OCI-LY1 (cell line): ENCODE measurements around the gene SLC25A33.

Experiments used
- EZH2 ChIP-seq: fragments of 200-600 bp; sonication (generic), shearing (Covaris generic); IDR thresholded peaks from 2 replicates; pipeline ENCODE4 v1.8.0; 2017; ENCODE audit warnings: borderline replicate concordance, mixed run types, mild to moderate bottlenecking, antibody characterized with exemption, low read length, moderate library complexity, mixed read lengths
- TF ChIP-seq, protein P1 (sequence below): fragments of 200-600 bp; sonication (generic), shearing (Covaris generic); IDR thresholded peaks from 2 replicates; pipeline ENCODE4 v1.5.1; 2017; ENCODE audit warnings: mild to moderate bottlenecking, antibody characterized with exemption, low read length, moderate library complexity, mixed read lengths

GRCh38 chr1:9615316-9616063 lies 76.2 kb downstream of the SLC25A33 start:
- TF ChIP-seq, protein P1, sequence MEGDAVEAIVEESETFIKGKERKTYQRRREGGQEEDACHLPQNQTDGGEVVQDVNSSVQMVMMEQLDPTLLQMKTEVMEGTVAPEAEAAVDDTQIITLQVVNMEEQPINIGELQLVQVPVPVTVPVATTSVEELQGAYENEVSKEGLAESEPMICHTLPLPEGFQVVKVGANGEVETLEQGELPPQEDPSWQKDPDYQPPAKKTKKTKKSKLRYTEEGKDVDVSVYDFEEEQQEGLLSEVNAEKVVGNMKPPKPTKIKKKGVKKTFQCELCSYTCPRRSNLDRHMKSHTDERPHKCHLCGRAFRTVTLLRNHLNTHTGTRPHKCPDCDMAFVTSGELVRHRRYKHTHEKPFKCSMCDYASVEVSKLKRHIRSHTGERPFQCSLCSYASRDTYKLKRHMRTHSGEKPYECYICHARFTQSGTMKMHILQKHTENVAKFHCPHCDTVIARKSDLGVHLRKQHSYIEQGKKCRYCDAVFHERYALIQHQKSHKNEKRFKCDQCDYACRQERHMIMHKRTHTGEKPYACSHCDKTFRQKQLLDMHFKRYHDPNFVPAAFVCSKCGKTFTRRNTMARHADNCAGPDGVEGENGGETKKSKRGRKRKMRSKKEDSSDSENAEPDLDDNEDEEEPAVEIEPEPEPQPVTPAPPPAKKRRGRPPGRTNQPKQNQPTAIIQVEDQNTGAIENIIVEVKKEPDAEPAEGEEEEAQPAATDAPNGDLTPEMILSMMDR = peak; percentile 82
- no peak for TF ChIP-seq EZH2
